ENCODE results near the gene FADS6. TPM values are rescaled to one million over a fixed set of nuclear protein-coding genes. Genes with fewer than 3 reads are reported as not detected.
A peak's percentile ranks its signal among the peaks of the same experiment; 100 is the strongest.

FADS6 gene
- total and polyA plus RNA-seq, 2 of the 13 experiments (the other 11 are each of a cell fraction or from before 2014, with no cell fraction given): 0.11 TPM

GRCh38 chr17:74923538-74924249 lies 30.3 kb upstream of the FADS6 start (continued):
- TF ChIP-seq ATM (IDR thresholded peaks at IDR 0.05; ENCODE audit: borderline replicate concordance): no peak
- TF ChIP-seq ATF3 (CRISPR knock-in tag; IDR thresholded peaks at IDR 0.05): 0 out of 2 replicates have a peak, but pooled peaks have one; percentile 29
- no peak for TF ChIP-seq ZNF431 (CRISPR knock-in tag; IDR thresholded peaks at IDR 0.05; ENCODE audit: borderline replicate concordance, low read depth)
- no peak for TF ChIP-seq ZNF24 (IDR thresholded peaks at IDR 0.05)
- no peak for TF ChIP-seq ZNF614 (CRISPR knock-in tag; IDR thresholded peaks at IDR 0.05; ENCODE audit: borderline replicate concordance)
- peak; percentile 58; the same call in 1 of the 2 replicates for TF ChIP-seq ZNF777 (CRISPR knock-in tag; IDR thresholded peaks at IDR 0.05)
- TF ChIP-seq NCOA2 (CRISPR knock-in tag; IDR thresholded peaks at IDR 0.05): no peak
- no peak for TF ChIP-seq ZBTB14 (CRISPR knock-in tag; IDR thresholded peaks at IDR 0.05)
- TF ChIP-seq KLF12 (CRISPR knock-in tag; IDR thresholded peaks at IDR 0.05; ENCODE audit: borderline replicate concordance): no peak
- TF ChIP-seq ZBTB42 (CRISPR knock-in tag; IDR thresholded peaks at IDR 0.05): no peak
- no peak for TF ChIP-seq ZNF740 (CRISPR knock-in tag; IDR thresholded peaks at IDR 0.05)
- TF ChIP-seq PRDM4 (CRISPR knock-in tag; IDR thresholded peaks at IDR 0.05; ENCODE audit: borderline replicate concordance): no peak
- TF ChIP-seq ZFP36L1 (CRISPR knock-in tag; IDR thresholded peaks at IDR 0.05): peak; percentile 43; the same call in 1 of the 2 replicates
- no peak for TF ChIP-seq E2F2 (CRISPR knock-in tag; IDR thresholded peaks at IDR 0.05; ENCODE audit: borderline replicate concordance)
- no peak for TF ChIP-seq ZNF569 (CRISPR knock-in tag; IDR thresholded peaks at IDR 0.05; ENCODE audit: borderline replicate concordance)
- TF ChIP-seq, protein P1, sequence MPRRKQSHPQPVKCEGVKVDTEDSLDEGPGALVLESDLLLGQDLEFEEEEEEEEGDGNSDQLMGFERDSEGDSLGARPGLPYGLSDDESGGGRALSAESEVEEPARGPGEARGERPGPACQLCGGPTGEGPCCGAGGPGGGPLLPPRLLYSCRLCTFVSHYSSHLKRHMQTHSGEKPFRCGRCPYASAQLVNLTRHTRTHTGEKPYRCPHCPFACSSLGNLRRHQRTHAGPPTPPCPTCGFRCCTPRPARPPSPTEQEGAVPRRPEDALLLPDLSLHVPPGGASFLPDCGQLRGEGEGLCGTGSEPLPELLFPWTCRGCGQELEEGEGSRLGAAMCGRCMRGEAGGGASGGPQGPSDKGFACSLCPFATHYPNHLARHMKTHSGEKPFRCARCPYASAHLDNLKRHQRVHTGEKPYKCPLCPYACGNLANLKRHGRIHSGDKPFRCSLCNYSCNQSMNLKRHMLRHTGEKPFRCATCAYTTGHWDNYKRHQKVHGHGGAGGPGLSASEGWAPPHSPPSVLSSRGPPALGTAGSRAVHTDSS (CRISPR knock-in tag; conservative IDR thresholded peaks at IDR 0.05): no peak
- TF ChIP-seq ZNF670 (CRISPR knock-in tag; IDR thresholded peaks at IDR 0.05; ENCODE audit: borderline replicate concordance): no peak
- TF ChIP-seq, protein P2, sequence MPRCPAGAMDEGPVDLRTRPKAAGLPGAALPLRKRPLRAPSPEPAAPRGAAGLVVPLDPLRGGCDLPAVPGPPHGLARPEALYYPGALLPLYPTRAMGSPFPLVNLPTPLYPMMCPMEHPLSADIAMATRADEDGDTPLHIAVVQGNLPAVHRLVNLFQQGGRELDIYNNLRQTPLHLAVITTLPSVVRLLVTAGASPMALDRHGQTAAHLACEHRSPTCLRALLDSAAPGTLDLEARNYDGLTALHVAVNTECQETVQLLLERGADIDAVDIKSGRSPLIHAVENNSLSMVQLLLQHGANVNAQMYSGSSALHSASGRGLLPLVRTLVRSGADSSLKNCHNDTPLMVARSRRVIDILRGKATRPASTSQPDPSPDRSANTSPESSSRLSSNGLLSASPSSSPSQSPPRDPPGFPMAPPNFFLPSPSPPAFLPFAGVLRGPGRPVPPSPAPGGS (CRISPR knock-in tag; IDR thresholded peaks at IDR 0.05): peak; percentile 45; the same call in 1 of the 2 replicates
- no peak for TF ChIP-seq SYNCRIP (IDR thresholded peaks at IDR 0.05; ENCODE audit: insufficient read depth, low read depth, low read length)
- TF ChIP-seq ZNF672 (CRISPR knock-in tag; IDR thresholded peaks at IDR 0.05): 0 out of 2 replicates have a peak, but pooled peaks have one; percentile 25
- TF ChIP-seq RFX5 (IDR thresholded peaks at IDR 0.05; ENCODE audit: low read depth, low read length): no peak
